HepG2 (cell line): ENCODE results near the gene ZNF540. TPM values are rescaled to one million over a fixed set of nuclear protein-coding genes. Genes with fewer than 3 reads are reported as not detected.
A peak's percentile ranks its signal among the peaks of the same experiment; 100 is the strongest.

Experiments
- AHDC1 ChIP-seq: sonication (generic); formaldehyde crosslinking; IDR thresholded peaks from 2 replicates; pipeline ENCODE4 v1.5.1; 2020; ENCODE audit warnings: mild to moderate bottlenecking, missing genetic modification reagents, borderline replicate concordance
- CCAR2 ChIP-seq: fragments of 200-400 bp; formaldehyde crosslinking; optimal IDR thresholded peaks from 2 replicates; pipeline ENCODE3; 2018; ENCODE audit warnings: low read depth, mild to moderate bottlenecking, low read length, moderate library complexity
- CSRNP1 ChIP-seq: sonication (generic); formaldehyde crosslinking; IDR thresholded peaks from 2 replicates; pipeline ENCODE4 v1.8.1; 2023; ENCODE audit warnings: mild to moderate bottlenecking, missing genetic modification reagents
- EHMT2 ChIP-seq: fragments of 200-600 bp; sonication (generic); IDR thresholded peaks from 2 replicates; pipeline ENCODE4 v1.7.0; 2017; ENCODE audit warnings: antibody characterized with exemption, low read depth, low read length, borderline replicate concordance
- HDAC1 ChIP-seq: sonication (generic); formaldehyde crosslinking; IDR thresholded peaks from 2 replicates; pipeline ENCODE4 v1.5.1; 2020; ENCODE audit warnings: mild to moderate bottlenecking, missing genetic modification reagents
- ISL2 ChIP-seq: sonication (generic); formaldehyde crosslinking; IDR thresholded peaks from 2 replicates; pipeline ENCODE4 v1.5.0; 2020; ENCODE audit warnings: missing genetic modification reagents
- SMYD3 ChIP-seq: sonication (generic); formaldehyde crosslinking; IDR thresholded peaks from 2 replicates; pipeline ENCODE4 v1.8.1; 2023; ENCODE audit warnings: mild to moderate bottlenecking, missing genetic modification reagents
- SYNCRIP ChIP-seq: fragments of 200-400 bp; formaldehyde crosslinking; IDR thresholded peaks from 2 replicates; pipeline ENCODE4 v1.6.1; 2018; ENCODE audit warnings: mild to moderate bottlenecking, low read depth, low read length; ENCODE audit not compliant: insufficient read depth
- ZNF296 ChIP-seq: sonication (generic); formaldehyde crosslinking; conservative IDR thresholded peaks from 2 replicates; pipeline ENCODE4 v1.5.0; 2020; ENCODE audit warnings: mild to moderate bottlenecking, missing genetic modification reagents
- ZNF660 ChIP-seq: sonication (generic); formaldehyde crosslinking; IDR thresholded peaks from 2 replicates; pipeline ENCODE4 v1.5.1; 2020; ENCODE audit warnings: mild to moderate bottlenecking, low read depth, missing genetic modification reagents, borderline replicate concordance
- ZSCAN30 ChIP-seq: sonication (generic); formaldehyde crosslinking; IDR thresholded peaks from 2 replicates; pipeline ENCODE4 v1.5.0; 2020; ENCODE audit warnings: mild to moderate bottlenecking, missing genetic modification reagents
- polyA plus RNA-seq, 8 experiments: library from polyadenylated mRNA; depleted of rRNA in 3 of 8; stranded (reverse) in 7 of 8; unstranded in 1 of 8; fragments of >200 nt; fragmentation: Illumina TruSeq in 4 of 8; extraction: Trizol in 4 of 8; gene quantifications; 2 replicates each; pipeline versions ENCODE4 v1.2.1 to v1.2.3, GENCODE V29; 2011 to 2016; ENCODE audit warnings: low read depth in 4 of 8, missing spikeins in 1 of 8, mixed read lengths in 1 of 8; ENCODE audit not compliant: insufficient read depth in 1 of 8
- total RNA-seq, 5 experiments: library from RNA; depleted of rRNA; stranded (reverse); fragments of >200 nt; fragmentation: Illumina TruSeq; extraction: Trizol; gene quantifications; 2 replicates each; pipeline ENCODE4 v1.2.3, GENCODE V29; 2016; ENCODE audit warnings: low read depth in 1 of 5
- TF ChIP-seq, protein P1 (sequence below): sonication (generic); formaldehyde crosslinking; IDR thresholded peaks from 2 replicates; pipeline ENCODE4 v1.4.0; 2020; ENCODE audit warnings: missing genetic modification reagents, borderline replicate concordance
- TF ChIP-seq, protein P2 (sequence below): sonication (generic); formaldehyde crosslinking; IDR thresholded peaks from 2 replicates; pipeline ENCODE4 v1.4.0; 2020; ENCODE audit warnings: missing genetic modification reagents, borderline replicate concordance

Gene ZNF540
- total and polyA plus RNA-seq, 2 of the 13 experiments (the other 11 are each of a cell fraction or from before 2014, with no cell fraction given), result 0.21 to 0.40 TPM

- TF ChIP-seq AHDC1 (no peak), CCAR2 (no peak), SMYD3 (no peak), HDAC1 (0 out of 2 replicates have a peak, but pooled peaks have one; percentile 10), ZNF660 (CRISPR knock-in tag) (no peak), ZNF296 (CRISPR knock-in tag) (no peak), CSRNP1 (no peak), EHMT2 (no peak), ISL2 (CRISPR knock-in tag) (no peak; the same call in 1 of the 2 replicates), SYNCRIP (no peak), ZSCAN30 (CRISPR knock-in tag) (no peak)
- TF ChIP-seq, protein P1, sequence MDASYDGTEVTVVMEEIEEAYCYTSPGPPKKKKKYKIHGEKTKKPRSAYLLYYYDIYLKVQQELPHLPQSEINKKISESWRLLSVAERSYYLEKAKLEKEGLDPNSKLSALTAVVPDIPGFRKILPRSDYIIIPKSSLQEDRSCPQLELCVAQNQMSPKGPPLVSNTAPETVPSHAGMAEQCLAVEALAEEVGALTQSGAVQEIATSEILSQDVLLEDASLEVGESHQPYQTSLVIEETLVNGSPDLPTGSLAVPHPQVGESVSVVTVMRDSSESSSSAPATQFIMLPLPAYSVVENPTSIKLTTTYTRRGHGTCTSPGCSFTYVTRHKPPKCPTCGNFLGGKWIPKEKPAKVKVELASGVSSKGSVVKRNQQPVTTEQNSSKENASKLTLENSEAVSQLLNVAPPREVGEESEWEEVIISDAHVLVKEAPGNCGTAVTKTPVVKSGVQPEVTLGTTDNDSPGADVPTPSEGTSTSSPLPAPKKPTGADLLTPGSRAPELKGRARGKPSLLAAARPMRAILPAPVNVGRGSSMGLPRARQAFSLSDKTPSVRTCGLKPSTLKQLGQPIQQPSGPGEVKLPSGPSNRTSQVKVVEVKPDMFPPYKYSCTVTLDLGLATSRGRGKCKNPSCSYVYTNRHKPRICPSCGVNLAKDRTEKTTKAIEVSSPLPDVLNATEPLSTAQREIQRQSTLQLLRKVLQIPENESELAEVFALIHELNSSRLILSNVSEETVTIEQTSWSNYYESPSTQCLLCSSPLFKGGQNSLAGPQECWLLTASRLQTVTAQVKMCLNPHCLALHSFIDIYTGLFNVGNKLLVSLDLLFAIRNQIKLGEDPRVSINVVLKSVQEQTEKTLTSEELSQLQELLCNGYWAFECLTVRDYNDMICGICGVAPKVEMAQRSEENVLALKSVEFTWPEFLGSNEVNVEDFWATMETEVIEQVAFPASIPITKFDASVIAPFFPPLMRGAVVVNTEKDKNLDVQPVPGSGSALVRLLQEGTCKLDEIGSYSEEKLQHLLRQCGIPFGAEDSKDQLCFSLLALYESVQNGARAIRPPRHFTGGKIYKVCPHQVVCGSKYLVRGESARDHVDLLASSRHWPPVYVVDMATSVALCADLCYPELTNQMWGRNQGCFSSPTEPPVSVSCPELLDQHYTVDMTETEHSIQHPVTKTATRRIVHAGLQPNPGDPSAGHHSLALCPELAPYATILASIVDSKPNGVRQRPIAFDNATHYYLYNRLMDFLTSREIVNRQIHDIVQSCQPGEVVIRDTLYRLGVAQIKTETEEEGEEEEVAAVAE (CRISPR knock-in tag), result 0 out of 2 replicates have a peak, but pooled peaks have one; percentile 21
- TF ChIP-seq, protein P2, sequence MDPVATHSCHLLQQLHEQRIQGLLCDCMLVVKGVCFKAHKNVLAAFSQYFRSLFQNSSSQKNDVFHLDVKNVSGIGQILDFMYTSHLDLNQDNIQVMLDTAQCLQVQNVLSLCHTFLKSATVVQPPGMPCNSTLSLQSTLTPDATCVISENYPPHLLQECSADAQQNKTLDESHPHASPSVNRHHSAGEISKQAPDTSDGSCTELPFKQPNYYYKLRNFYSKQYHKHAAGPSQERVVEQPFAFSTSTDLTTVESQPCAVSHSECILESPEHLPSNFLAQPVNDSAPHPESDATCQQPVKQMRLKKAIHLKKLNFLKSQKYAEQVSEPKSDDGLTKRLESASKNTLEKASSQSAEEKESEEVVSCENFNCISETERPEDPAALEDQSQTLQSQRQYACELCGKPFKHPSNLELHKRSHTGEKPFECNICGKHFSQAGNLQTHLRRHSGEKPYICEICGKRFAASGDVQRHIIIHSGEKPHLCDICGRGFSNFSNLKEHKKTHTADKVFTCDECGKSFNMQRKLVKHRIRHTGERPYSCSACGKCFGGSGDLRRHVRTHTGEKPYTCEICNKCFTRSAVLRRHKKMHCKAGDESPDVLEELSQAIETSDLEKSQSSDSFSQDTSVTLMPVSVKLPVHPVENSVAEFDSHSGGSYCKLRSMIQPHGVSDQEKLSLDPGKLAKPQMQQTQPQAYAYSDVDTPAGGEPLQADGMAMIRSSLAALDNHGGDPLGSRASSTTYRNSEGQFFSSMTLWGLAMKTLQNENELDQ, result no peak
Measured at GRCh38 chr19:37655301-37655688, 60.6 kb downstream of the ZNF540 start, which contains the start of gene ZFP30 (continued).
